Measurements from ENCODE around the gene CYP4F11.
"Not testable (repeated sequence)": the region's sequence is repeated elsewhere in the genome, so short reads cannot be mapped to it uniquely, and the experiment has no call there.

The CYP4F11 gene

DNA sequence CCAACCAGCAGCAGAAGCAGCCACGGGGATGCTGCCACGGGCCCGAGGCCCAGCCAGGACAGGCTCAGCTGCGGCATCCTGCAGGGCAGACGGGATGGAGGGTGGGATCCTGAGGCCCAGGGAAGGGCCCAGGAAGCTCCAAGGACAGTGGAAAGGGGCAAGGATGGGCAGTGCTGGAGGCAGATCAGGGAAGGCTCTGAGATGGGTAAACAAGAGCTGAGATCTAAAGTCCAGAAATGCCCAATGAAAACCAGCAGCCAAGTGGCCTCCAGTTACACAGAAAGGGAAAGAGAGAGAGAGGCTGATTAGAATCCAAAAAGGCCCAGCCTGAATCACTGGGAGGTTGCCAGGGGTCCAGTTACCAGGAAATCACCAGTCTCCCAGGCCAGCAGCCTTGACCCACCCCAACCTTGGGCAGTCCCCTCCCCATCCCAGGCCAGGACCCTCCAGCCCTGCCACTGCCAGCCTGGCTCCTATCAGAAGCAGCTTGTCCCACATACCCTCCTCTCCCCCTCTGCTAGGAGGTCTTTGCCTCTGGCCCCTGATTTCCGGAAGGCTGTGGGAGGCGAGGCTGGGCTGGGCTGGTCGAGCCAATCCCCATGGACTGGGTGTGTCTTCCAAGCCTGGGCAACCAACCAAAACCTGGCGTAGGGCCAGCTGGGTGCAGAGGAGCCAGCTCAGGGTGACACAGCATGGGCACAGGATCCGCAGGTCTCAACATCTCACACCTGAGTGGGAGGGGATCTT, at the start of gene CYP4F11:
TSS of gene CYP4F11 (minus strand) at position 198 of the 747 bp plus-strand sequence. CDS start at position 77, 121 bp downstream.
- DNase-seq (ENCODE audit: low read depth, low spot score): no peak

- DNase-seq (ENCODE audit: low read depth, low spot score): no peak
Observed at GRCh38 chr19:15979293-15979692, 45.0 kb upstream of the CYP4F11 start.

GRCh38 chr19:15977690-15978089, 43.4 kb upstream of the CYP4F11 start:
- no peak for DNase-seq (ENCODE audit: low read depth, low spot score)

- DNase-seq (ENCODE audit: low read depth, low spot score): no peak
Observed at GRCh38 chr19:15976836-15977689, 42.7 kb upstream of the CYP4F11 start.

DNA sequence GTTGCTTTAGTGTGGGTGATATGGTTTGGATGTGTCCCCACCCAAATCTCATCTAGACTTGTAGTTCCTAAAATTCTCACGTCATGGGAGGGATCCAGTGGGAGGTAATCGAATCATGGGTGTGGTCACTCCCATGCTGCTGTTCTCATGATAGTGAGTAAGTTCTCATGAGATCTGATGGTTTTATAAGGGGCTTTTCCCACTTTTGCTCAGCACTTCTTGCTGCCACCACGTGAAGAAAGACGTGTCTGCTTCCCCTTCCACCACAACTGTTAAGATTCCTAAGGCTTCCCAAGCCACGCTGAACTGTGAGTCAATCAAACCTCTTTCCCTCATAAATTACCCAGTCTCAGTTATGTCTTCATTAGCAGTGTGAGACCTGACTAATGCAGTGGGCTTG, 40.5 kb upstream of the CYP4F11 start:
- DNase-seq (ENCODE audit: low read depth, low spot score): no peak

DNA sequence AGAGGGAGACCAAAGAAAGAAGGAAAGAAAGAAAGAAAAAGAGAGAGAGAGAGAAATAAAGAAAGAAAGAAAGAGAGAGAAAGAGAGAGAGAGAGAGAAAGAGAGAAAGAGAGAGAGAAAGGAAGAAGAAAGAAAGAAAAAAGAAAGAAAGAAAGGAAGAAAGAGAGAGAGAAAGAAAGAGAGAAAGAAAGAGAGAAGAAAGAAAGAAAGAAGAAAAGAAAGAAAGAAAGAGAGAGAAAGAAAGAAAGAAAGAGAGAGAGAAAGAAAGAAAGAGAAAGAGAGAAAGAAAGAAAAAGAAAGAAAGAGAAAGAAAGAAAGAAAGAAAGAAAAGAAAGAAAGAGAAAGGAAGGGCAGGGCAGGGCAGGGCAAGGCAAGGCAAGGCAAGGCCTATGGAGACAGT, 37.7 kb upstream of the CYP4F11 start:
- DNase-seq (ENCODE audit: low read depth, low spot score): not testable (repeated sequence)

GRCh38 chr19:15971224-15971780, 37.0 kb upstream of the CYP4F11 start:
- no peak for DNase-seq (ENCODE audit: low read depth, low spot score)

DNA sequence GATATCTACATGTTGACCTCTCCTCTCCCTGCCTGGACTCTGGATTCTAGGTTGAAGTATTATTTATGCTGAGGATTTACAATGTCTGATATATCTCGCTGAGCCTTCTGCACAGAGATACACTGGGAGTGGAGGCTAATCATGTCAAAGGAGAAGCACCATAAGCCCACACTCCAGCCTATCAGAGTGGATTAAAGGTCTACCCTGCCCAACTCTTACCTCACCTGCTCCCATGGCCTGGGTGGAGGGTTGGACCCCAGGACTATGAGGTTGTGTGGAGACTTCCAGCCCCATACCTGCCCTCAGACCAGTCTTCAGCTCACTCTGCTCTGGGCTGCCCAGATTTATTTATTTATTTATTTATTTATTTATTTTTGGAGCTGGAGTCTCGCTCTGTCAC, 29.9 kb upstream of the CYP4F11 start:
- DNase-seq (ENCODE audit: low read depth, low spot score): no peak

DNA sequence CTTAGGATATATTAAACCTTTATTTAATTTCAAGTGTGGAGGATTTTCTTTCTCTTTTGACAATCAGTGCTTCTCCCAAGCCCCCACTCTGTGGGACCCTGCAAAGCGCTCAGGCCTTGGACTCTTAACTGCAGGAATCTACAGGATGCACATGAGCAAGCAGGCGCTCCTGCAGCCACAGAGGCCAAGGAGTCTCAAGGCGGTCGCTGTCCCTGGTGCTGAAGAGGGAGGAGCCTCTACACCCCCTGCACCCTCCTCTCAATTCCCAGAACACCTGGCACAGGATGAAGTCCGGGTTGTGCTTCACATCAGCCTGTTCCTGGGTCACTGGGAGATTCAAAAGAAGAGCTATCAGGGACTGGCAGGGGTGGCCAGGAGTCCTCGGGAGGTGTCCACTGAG, 28.0 kb upstream of the CYP4F11 start:
- DNase-seq (ENCODE audit: low read depth, low spot score): no peak

DNA sequence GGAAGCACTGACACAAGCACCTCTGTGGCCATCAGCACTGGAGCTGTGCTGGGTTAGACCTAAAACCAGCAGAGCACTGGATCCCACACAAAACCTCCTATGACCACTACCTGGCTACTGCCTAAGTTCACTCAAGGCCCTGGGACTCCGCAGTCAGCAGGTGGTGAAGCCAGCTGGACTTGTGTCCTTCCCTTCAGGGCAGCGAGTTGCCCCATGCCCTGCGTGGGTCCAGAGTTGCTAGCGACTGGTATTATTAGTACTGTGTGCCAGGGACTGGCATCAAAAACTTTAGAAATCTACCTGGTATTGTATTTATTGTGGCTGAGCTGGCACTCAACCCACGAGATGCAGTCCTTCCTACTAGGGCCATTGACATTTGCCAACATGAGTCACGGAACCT, 20.5 kb upstream of the CYP4F11 start:
- DNase-seq (ENCODE audit: low read depth, low spot score): no peak

DNA sequence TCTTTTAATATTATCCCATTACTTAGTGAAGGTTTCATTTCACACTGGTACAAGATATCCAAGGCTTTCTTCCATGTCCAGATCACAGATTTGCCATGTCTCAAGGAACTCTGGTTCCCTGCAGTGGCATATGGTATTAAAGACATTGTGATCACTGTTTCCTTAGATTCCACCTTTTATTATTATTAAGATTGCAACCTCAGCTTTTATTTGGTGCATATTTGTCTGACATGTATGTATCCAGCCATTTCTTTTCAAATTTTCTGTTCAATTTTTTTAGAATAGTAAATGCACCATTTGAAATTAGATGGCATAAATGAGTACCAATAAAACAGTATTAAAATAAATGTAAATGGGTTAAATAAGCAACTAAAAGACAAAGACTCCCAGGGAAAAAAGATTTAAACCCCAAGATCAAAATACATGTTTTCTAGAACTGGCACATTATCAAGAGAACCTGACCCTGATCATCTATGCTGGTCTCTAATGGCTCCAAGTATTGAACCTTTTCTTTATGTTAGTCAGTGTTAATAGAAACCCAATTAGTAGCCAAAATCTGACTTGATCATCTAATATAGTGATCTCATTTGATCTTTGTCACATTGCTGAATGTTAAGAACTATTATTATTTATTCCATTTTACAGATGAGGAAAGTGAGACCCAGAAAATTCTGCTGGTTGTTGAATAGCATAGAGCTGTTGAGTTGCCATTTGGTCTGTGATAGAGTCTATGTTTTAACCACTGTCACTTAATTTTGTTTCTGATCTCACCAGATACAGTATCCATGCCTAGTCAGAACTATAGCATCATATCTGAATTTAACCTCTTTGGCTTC, 14.1 kb upstream of the CYP4F11 start, which contains the start of gene OR10H4:
TSS of gene OR10H4 (plus strand) at position 786 of the 836 bp plus-strand sequence. CDS start at position 786, 0 bp downstream.
- DNase-seq (ENCODE audit: low read depth, low spot score): no peak

GRCh38 chr19:15945301-15945700, 11.0 kb upstream of the CYP4F11 start:
- DNase-seq (ENCODE audit: low read depth, low spot score): no peak

DNA sequence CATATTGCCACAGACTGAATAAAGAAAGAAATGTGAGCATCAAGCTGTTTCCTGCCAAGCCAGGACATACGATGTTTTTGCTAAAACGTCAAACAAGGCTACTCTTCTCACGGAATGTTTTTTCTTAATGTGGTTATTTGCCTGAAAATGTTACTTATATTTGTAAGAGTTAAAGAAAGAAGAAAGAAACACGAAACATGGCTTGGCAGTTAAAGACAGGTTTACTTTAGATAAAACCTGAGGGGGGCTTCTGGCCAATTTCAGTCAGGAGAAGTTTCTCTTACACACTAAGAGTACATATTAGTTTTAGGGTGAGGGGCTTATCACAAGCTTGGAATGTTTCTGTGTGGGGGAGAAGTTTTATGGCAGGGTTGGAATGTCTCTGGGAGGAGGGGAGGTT, 10.1 kb upstream of the CYP4F11 start:
- no peak for DNase-seq (ENCODE audit: low read depth, low spot score)

- no peak for DNase-seq (ENCODE audit: low read depth, low spot score)
Observed at GRCh38 chr19:15937771-15938170, 3.4 kb upstream of the CYP4F11 start.

DNA sequence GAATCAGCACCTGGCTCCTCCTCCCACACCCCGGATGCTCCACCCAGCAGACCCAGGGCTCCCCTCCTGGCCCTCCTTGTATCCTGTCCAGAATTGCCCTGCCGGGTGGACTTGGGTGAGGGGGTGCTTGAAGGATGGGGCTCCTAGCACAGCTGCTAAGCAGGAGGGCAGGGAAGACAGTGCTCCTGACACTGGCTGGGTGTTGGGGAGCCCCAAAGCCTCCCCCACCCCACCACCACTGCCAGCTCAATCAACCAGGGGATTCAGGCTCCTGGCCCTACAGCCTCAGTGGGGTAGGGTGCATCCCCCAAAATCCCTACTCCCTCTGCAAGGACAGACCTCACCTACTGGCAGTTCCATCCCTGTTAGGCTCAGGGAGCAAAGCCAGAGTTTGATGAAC, 2.6 kb upstream of the CYP4F11 start:
- DNase-seq (ENCODE audit: low read depth, low spot score): no peak

DNA sequence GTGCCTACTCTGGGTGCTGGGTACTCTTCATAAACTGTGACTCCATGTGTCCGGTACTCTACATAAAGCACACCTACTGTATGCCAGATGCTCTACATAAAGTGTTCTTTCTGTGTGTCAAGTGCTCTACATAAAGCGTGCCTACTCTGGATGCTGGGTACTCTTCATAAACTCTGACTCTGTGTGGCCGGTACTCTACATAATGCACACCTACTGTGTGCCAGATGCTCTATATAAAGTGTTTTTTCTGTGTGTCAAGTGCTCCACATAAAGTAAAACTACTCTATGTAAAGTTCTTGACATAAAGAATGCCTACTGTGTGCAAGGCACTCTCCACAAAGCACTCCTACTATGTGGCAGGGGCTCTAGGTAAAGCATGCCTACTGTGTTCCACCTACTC, 1.8 kb upstream of the CYP4F11 start:
- DNase-seq (ENCODE audit: low read depth, low spot score): no peak

GRCh38 chr19:15935167-15935702, 906 bp upstream of the CYP4F11 start:
- DNase-seq (ENCODE audit: low read depth, low spot score): no peak

GRCh38 chr19:15933761-15934331, 483 bp downstream of the CYP4F11 start:
- not testable (repeated sequence) for DNase-seq (ENCODE audit: low read depth, low spot score)

- no peak for DNase-seq (ENCODE audit: low read depth, low spot score)
Observed at GRCh38 chr19:15928321-15928720, 6.0 kb downstream of the CYP4F11 start.

DNA sequence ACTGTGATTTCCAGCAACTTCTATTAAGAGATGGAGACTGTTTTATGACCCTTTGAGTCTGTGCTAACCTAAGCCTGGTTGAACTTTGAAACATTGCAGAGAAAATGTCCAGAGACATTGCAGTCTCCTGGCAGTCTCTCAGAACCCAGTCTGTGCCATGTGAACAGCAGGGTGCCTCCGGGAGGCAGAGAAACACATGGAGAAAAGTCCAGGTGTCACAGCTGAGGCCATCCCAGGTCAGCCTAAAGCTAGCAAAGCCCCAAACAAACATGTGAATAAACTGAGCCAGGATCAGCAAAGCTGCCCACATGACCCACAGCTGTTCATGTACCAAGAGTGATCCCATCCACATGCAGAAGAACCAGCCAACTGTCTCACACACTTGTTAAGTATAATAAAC, 7.8 kb downstream of the CYP4F11 start:
- no peak for DNase-seq (ENCODE audit: low read depth, low spot score)

GRCh38 chr19:15923702-15924101, 10.6 kb downstream of the CYP4F11 start:
- DNase-seq (ENCODE audit: low read depth, low spot score): no peak
